DLD1 (cell line): ENCODE results near the gene RAMP1.
"Not testable (repeated sequence)": the region's sequence is repeated elsewhere in the genome, so short reads cannot be mapped to it uniquely, and the experiment has no call there.

Experiments used
- in situ Hi-C: cut with HindIII; loops from 2 replicates; pipeline ENCODE4 v1.10.0; 2017; ENCODE audit warnings: low sequenced_read_pairs

RAMP1 gene

DNA sequence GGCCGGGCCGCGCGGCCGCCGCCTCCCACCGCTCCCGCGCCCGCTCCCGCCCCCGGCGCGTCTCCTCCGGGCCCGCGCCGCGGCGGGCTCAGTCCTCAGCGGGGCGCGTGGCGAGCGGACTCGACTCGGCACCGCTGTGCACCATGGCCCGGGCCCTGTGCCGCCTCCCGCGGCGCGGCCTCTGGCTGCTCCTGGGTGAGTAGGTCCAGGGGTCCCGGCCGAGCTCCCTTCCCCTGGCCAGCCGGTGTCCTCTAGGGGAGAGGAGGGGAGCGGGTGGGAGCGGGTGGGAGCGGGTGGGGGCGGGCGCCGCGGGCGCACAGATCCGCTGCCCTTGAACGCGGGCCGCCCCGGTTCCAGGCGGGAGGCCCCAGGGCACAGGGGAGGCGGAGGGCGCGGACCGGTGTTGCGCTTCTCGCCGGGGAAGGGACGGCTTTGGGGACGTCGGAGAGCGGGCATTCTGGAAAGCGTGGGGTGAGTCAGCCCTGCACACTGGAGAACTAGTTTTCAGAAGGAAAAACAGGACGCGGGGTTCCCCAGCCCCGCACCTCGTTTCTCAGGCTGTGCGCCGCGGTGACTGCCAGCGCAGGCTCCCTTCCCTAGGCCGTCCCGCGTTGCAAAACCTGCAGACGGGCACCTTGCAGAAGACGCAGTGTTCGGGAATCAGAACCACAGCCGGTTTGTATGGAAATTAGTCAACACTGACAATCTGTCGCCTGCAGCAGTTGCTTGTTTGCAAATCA, at the start of gene RAMP1:
Gene RAMP1, plus strand, starts transcription at position 91 of the 740 bp plus-strand sequence. Its CDS starts 53 bp downstream, at position 144.
- in situ Hi-C loops: loop anchor here (25.0 kb wide), 1 partner anchor 328 kb away; no protein-coding TSS in a partner anchor

DNA sequence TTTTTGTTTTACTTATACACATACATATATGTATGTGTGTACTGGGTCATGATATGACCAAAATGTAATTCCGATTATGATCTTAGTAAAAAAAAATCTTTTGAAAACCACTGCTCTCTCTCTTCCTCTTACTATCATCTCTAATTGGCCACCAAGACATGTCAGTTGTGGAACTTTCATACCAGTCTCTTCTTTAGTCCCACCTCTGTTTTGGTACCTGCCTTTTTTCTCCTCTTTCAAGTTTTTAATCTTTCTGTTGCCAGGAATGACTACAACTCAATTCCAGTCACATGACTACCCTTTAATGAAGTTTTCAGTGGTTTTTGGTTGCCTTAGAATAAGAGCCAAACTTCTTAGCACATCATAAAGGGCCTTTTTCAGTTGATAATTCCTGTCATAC, 43.8 kb upstream of the RAMP1 start:
- in situ Hi-C loops: no loop called here

DNA sequence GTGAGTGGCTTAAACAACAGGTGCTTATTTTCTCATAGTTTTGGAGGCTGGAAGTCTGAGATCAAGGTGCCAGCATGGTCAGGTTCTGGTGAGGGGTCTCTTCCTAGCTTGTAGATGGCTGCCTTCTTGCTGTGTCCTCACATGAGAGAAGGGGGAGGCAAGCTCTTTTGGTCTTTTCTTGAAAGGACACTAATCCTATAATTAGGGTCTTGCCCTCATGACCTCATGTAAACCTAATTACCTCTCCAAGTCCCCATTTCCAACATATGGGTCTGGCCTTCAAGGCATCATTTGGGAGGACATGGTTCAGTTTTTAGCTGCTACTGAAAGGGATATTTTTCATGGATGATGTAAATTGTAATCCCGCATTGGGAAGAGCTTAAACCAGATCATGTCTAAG, 42.9 kb upstream of the RAMP1 start:
- in situ Hi-C loops: no loop called here

DNA sequence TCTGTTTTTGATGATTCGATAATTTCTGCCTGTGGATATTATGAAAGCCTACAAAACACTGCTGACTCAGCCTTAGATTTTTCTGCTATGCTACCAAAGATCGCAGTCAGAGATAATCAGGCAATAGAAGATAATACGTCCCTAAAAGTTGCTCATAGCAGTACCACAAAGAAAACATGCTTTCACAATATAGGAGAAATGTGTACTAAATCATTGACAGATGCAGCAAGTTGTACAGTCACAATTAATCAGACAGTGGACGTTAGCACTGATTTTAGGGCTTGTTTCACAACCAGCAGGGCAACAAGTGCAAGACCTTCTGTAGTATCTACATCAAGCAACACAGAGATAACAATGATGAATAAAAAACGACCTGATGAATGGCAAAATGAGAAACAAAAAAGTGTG, 41.4 kb upstream of the RAMP1 start:
- in situ Hi-C loops: no loop called here

DNA sequence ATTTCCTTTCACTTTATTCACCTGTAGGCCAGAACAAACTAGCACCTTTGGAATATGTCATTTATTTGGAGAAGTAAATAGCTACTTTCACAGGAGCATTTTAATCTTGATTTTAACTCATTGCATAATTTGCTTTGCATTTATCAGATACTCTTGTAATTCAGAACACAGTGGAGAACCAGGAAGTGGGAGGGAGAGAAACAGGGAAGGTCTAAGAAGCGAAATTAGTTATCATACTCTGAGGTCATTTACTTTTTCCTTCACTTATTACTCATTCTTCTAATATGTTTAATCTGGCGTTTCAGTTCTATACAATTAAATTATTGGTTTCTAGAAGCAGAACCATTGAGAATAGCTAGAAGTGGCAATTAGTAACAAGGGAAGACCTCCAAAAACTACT, 40.2 kb upstream of the RAMP1 start:
- in situ Hi-C loops: no loop called here

DNA sequence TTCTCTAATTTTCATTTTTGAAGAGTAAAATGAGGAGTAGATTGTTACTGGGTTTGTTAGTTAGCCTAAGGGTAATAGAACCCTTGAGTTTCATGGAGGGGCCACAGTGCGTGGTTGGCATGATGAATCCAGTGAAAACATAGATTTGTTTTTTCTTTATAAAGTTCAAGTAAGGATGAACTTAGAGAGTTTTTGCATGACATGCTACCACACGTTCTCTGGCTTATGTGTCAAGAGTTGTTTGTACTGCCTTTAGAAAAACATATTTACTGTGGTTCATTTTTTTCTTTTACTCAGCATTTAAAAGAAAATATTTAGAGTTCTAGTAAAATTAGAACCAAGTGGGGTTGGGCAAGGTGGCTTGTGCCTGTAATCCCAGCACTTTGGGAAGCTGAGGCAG, 39.0 kb upstream of the RAMP1 start:
- in situ Hi-C loops: no loop called here

DNA sequence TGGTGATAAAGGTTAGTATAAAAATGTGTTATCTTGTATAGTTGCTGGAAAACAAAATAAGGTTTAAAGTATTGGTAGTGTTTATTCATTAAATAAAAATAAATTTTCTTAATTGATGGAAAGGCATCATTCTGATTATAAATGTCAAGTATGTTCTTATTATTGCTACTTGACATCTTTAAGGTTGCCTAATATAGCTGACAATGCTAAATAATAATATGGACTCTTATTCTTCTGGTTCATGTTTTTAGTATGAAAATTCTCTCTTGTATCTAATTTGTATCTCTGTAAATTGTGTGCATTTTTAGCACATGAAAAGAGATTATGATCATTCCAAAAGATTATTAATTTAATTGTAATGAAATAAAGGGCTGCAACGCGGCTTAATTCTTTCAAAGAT, 35.9 kb upstream of the RAMP1 start:
- in situ Hi-C loops: no loop called here

DNA sequence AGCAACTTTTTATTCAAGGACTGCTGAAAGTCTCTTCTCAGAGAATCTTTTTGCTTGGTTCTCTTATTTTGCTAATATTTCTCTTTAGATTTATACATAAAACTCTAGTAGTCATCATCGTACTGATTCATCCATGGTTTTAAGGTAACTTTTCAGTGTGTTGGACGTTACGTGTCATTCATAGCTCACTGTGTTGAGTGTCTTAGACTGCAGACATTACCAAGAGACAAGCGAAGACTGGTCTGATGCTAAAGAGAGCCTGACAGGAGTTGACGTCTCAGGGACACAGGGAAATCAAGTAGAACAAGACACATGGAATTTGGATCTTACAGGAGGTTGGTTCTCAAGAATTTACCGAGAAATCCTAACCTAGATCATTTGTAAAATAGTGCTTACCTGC, 35.3 kb upstream of the RAMP1 start:
- in situ Hi-C loops: no loop called here

DNA sequence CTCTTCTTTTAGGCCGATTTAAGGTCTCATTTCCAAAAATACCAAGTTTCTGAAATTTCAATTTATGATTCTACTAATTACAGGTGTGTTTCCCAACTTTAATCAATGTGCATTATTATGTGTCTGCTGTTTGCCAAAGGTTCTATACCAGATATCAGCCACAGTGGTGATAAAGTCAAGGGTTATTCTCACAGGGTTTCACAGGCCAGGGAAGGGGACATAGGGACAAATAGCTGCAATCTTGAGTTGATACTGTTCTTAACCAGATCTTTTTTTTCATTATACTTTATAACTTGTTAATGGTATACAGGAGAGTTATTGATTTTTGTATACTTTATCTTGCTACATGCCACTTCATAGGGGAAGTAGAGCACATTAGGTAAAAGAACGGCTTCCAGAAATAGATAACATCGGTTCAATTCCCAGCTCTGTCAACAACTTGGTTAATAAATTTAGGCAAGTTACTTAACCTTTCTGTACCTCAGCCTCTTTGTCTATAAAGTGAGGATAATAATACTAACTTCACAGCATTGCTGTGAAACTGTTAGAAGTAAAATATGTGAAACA, 31.9 kb upstream of the RAMP1 start:
- in situ Hi-C loops: no loop called here

DNA sequence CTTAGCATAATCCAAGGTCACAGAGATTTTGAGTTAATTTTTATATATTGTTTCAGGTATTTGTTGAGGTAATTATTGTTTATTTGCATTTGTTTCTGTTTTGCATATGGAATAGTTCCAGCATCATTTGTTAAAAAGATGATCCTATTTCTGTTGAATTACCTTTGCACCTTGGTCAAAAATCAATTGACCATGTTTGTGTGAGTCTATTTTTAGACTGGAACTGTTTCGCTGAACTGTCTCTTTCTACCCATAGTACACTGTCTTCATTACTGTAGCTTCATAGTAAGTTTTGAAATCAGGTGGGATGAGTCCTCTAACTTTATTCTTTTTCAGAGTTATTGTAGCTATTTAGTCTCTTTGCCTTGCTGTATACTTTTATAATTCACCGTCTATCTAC, 28.9 kb upstream of the RAMP1 start:
- in situ Hi-C loops: no loop called here

DNA sequence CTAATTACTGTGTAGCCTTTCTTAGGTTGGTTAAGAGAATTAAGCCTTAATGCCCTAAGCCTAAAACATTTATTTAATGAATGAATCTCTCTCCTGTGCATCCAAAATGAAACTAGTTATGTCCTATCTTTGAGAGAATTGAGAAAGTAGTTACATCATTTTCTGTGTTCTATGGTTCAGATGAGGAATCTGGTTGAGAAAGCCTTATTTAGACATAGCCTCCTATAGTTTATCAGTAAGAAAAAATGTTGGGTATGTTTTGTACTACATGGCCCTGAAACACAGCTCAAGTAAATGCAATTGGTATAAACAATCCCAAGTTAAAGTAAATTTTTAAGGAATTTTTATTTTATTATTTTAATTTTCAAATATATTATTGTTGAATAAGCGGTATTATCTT, 25.9 kb upstream of the RAMP1 start:
- in situ Hi-C loops: no loop called here

DNA sequence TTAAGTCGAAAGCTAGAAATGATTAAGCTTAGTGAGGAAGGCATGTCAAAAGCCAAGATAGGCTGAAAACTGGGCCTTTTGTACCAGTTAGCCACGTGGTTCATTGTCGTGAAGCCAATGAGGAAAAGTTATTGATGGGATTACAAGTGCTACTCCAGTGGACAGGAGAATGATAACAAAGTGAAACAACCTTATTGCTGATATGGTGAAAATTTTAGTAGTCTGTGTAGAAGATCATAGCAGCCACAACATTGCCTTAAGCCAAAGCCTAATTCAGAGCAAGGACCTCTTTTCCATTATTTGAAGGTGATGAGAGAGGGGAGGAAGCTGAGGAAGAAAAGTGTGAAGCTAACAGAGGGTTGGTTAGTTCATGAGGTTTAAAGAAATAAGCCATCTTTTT, 24.1 kb upstream of the RAMP1 start:
- in situ Hi-C loops: no loop called here

DNA sequence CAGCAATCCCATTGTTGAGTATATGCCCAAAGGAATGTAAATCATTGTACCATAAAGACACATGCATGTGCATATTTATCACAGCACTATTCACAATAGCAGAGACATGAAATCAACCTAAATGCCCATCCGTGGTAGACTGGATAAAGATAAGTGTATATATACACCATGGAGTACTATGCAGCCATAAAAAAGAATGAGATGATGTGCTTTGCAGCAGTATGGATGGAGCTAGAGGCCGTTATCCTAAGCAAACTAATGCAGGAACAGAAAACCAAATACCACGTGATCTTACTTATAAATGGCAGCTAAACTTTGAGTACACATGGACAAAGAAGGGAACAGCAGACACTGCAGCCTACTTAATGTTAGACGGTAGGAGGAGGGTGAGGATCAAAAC, 18.4 kb upstream of the RAMP1 start:
- in situ Hi-C loops: no loop called here

DNA sequence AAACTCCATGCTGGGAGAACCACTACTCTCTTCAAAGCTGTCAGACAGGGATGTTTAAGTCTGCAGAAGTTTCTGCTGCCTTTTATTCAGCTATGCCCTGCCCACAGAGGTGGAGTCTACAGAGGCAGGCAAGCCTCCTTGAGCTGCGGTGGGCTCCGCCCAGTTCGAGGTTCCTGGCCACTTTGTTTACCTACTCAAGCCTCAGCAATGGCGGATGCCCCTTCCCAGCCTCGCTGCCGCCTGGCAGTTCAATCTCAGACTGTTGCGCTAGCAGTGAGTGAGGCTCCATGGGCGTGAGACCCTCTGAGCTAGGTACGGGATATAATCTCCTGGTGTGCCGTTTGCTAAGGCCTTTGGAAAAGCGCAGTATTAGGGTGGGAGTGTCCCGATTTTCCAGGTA, 10.5 kb upstream of the RAMP1 start:
- in situ Hi-C loops: not testable (repeated sequence)

DNA sequence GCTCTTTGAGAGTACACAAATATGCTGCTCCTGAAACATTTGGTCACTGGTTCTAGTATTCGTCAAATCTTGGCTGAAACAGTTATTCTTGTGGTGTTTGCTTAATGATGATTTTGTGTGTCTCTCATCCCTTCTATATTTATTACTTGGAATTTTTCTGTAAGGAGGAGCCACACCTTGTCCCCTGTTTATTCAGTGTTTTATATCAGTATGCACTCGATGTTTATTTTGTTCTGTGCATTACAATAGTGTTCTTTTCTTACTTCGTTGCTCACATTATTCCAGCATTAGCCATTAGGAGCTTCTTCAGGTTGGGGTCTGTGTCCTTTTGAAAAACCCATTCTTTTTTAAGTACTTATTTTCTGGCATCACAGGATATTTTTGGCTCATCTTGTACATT, 5.1 kb upstream of the RAMP1 start:
- in situ Hi-C loops: loop anchor here (25.0 kb wide), 1 partner anchor 333 kb away; no protein-coding TSS in a partner anchor

DNA sequence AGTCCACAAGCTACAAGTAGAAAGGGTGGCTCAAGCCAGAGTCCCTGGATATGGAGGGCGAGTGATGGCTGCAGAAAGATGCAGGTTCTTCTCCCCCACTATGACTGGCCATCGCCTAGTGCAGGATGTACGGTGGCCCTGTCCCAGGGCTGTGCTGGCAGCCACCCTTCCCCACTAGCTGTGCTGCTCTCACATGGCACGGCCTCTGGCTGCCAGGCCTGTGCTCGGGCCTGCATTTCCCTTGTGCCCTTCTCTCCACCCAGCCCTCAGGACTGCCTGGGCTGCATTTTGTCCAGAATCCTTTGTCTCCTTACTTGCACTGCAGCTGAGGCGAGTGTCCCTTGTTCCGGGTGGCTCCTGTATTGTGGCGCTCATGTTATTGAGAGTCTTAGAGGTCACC, 1.6 kb upstream of the RAMP1 start:
- in situ Hi-C loops: loop anchor here (25.0 kb wide), 1 partner anchor 330 kb away; no protein-coding TSS in a partner anchor

DNA sequence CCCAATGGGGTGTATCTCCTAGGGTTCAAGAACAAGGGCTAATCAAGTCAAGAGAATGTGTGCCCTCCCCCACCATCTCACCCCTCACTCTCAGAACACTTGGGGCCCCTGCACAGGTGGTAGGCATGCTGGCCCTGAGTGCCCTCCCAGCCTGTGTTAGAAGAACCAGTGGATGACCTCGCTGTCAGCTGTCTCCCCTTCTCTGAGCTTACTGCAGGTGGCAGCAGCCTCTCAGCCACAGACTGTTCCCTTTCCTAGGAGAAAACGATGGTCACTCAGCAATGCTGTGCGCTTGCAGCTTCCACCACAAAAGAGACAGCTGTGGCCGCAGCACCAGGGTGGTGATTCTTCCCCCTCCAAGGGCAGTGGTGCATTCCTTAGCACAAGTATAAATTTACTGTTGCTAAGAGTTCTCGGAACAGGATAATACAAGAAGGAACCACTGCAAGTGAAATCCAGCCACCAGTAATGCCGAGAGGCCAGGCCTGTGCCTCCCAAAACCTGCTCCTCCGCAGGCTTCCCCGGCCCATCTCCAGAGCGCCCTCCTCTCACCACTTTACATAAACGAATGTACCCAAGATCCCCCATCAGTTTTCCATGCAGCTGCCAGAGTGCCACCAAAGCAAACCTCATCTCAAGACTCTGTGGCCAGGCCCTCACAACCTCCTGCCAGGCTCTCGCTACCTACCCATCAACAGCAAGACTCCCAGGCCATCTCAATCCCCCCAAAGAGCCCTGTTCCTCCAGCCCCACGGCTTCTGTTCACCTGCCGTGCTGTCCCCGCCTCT, 935 bp upstream of the RAMP1 start:
- in situ Hi-C loops: loop anchor here (25.0 kb wide), 1 partner anchor 329 kb away; no protein-coding TSS in a partner anchor

DNA sequence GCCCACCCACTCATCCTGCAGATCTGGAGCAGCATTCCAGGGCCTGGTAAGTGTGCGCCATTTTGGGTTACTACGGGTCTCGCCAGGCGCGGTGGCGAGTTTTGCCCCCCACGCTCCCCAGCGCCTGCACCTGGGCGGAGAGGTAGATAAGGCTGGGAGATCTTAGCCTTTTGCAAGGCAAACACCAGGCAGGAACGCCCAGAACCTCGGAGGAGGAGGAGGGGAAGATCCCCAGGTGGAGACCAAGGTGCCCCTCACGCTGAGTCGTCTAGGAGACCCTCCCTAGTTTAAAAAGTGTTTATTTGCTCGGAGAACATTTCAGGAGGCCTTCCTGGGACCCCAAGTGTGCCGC, 365 bp upstream of the RAMP1 start:
- in situ Hi-C loops: loop anchor here (25.0 kb wide), 1 partner anchor 328 kb away; no protein-coding TSS in a partner anchor

DNA sequence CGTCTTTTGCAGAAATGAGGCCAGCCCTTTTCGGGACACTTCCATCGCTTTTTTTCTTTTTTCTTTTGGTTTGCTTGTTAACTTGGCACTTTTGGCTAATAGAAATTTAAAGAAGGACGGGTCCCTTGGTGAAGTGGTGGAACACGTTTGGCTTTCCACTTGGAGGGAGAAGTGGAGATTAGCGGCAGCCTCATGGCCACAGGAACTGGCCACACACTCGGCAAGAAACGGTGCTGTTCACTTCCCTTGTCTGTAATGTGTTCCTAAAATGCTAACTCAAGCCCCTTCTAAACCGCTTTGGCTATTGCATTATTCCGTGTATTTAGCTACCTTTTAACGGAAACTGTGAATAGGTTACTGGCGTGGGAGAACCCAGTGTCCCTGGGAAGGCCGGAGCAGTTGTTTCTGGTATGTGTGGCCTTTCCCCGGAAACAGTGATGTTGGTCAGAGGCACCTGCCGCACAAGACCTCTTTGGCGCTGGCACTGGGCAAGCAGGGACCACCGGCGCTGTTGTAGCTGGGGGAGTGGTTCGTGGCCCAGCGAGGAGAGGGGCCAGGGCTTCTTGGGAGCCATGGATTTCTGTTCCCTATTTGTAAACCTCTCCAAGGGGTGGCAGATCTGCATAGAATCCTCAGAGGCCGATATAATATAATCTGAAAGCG, 981 bp downstream of the RAMP1 start:
- in situ Hi-C loops: loop anchor here (25.0 kb wide), 1 partner anchor 327 kb away; no protein-coding TSS in a partner anchor

DNA sequence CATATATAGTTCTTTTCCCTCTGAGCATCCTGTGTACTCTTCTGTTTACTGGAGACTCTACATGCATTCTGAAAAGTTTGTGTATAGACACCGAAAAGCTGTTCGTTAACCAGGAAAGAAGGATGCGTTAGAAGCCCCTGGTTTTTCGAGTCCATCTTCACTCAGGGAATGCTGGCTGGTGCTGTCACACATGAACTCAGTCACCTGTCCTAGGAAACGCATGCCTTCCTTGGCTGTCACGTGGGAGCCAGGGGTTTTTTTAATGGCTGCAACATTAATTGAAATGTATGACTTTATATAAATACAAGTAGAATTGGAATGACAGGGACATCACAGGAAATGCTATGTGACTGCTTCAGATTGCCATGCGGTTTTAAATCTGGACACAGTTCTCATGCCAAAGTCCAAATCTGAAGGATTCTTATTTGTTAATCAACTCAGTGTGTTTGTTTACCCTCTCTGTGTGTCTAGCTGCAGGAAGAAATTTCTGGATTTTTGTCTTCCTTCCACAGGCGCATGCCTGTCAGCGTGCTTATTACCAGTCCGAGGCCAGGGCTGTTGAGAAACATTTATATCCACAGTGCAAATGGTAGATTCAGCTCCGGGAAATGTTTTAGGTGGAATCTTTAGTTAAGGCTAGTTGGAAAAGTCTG, 2.6 kb downstream of the RAMP1 start:
- in situ Hi-C loops: loop anchor here (25.0 kb wide), 1 partner anchor 325 kb away; no protein-coding TSS in a partner anchor

DNA sequence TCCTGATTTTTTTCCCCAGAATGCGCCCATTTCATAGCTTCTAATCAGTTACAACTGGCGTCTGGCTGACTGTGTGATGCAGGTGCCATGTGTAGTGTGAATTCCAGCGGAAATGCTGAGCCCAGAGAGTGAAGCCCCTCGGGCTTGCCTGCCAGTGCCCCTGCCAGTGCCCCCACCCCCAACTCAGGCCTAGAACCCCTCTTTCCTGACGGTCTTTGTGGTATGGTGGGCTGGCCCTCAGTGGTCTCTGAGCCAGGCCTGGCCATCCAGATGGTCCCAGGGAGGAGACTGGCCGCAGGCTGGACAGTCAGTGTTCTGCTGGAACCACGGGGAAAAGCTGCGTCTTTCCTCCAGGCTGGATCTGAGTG, 3.1 kb downstream of the RAMP1 start:
- in situ Hi-C loops: loop anchor here (25.0 kb wide), 1 partner anchor 325 kb away; no protein-coding TSS in a partner anchor
